HepG2 (cell line): ENCODE measurements around the gene CAD. TPM values are rescaled to one million over a fixed set of nuclear protein-coding genes. Genes with fewer than 3 reads are reported as not detected.

Experiments used
- HBP1 ChIP-seq: IDR thresholded peaks from 2 replicates; pipeline ENCODE4 v1.6.1; 2016; ENCODE audit warnings: low read depth, control low read depth
- SOX6 ChIP-seq, 2 experiments: fragments of 450-650 bp in 1 of 2; sonication (generic) in 1 of 2; formaldehyde crosslinking in 1 of 2; IDR thresholded peaks; 2 replicates each; pipeline versions ENCODE4 v1.4.0 to v1.6.1; 2017 to 2020; ENCODE audit warnings: antibody characterized with exemption in 1 of 2, mild to moderate bottlenecking in 1 of 2, missing genetic modification reagents in 1 of 2
- THYN1 ChIP-seq: sonication (generic); formaldehyde crosslinking; IDR thresholded peaks from 2 replicates; pipeline ENCODE4 v1.8.1; 2023; ENCODE audit warnings: low read depth, mild to moderate bottlenecking, moderate library complexity, missing genetic modification reagents, borderline replicate concordance
- ZBTB40 ChIP-seq, 2 experiments: fragments of 450-650 bp in 1 of 2; sonication (generic) in 1 of 2; formaldehyde crosslinking in 1 of 2; IDR thresholded peaks; 2 replicates each; pipeline versions ENCODE4 v1.6.1 to v1.8.0; 2016 to 2022; ENCODE audit warnings: antibody characterized with exemption in 1 of 2, mild to moderate bottlenecking in 1 of 2, missing genetic modification reagents in 1 of 2
- ZGPAT ChIP-seq: IDR thresholded peaks from 2 replicates; pipeline ENCODE4 v1.6.1; 2016; ENCODE audit warnings: mild to moderate bottlenecking
- ZMYM4 ChIP-seq: sonication (generic); formaldehyde crosslinking; IDR thresholded peaks from 2 replicates; pipeline ENCODE4 v1.8.1; 2023; ENCODE audit warnings: mild to moderate bottlenecking, missing genetic modification reagents
- ZNF280B ChIP-seq: sonication (generic); formaldehyde crosslinking; IDR thresholded peaks from 2 replicates; pipeline ENCODE4 v1.5.0; 2020; ENCODE audit warnings: missing genetic modification reagents, mild to moderate bottlenecking, borderline replicate concordance
- ZNF281 ChIP-seq: sonication (generic); formaldehyde crosslinking; IDR thresholded peaks from 2 replicates; pipeline ENCODE4 v1.4.0; 2020; ENCODE audit warnings: missing genetic modification reagents, borderline replicate concordance
- polyA plus RNA-seq, 8 experiments: library from polyadenylated mRNA; depleted of rRNA in 3 of 8; stranded (reverse) in 7 of 8; unstranded in 1 of 8; fragments of >200 nt; fragmentation: Illumina TruSeq in 4 of 8; extraction: Trizol in 4 of 8; gene quantifications; 2 replicates each; pipeline versions ENCODE4 v1.2.1 to v1.2.3, GENCODE V29; 2011 to 2016; ENCODE audit warnings: low read depth in 4 of 8, missing spikeins in 1 of 8, mixed read lengths in 1 of 8; ENCODE audit not compliant: insufficient read depth in 1 of 8
- total RNA-seq, 5 experiments: library from RNA; depleted of rRNA; stranded (reverse); fragments of >200 nt; fragmentation: Illumina TruSeq; extraction: Trizol; gene quantifications; 2 replicates each; pipeline ENCODE4 v1.2.3, GENCODE V29; 2016; ENCODE audit warnings: low read depth in 1 of 5

The CAD gene
- total and polyA plus RNA-seq, 2 of the 13 experiments (the other 11 are each of a cell fraction or from before 2014, with no cell fraction given) = 21.7 to 37.0 TPM

- TF ChIP-seq ZGPAT (CRISPR knock-in tag) (peak; percentile 58; the same call in 1 of the 2 replicates), ZMYM4 (CRISPR knock-in tag) (no peak), ZBTB40 (IDR thresholded peaks at IDR 0.05) (no peak), ZBTB40 (CRISPR knock-in tag; IDR thresholded peaks at IDR 0.05) (peak; percentile 29; the same call in 1 of the 2 replicates), THYN1 (CRISPR knock-in tag) (no peak), SOX6 (IDR thresholded peaks at IDR 0.05) (no peak), SOX6 (CRISPR knock-in tag; IDR thresholded peaks at IDR 0.05) (peak; percentile 41; the same call in 1 of the 2 replicates), ZNF281 (CRISPR knock-in tag) (peak; percentile 28; the same call in 1 of the 2 replicates), HBP1 (CRISPR knock-in tag) (no peak; the same call in 1 of the 2 replicates), ZNF280B (CRISPR knock-in tag) (peak; percentile 49; the same call in 1 of the 2 replicates)
These were observed at the start of gene CAD (continued) for GRCh38 chr2:27217173-27218121.
